Measurements from ENCODE around the gene VWA5B2. TPM values are rescaled to one million over a fixed set of nuclear protein-coding genes. Genes with fewer than 3 reads are reported as not detected.
A peak's percentile ranks its signal among the peaks of the same experiment; 100 is the strongest.

VWA5B2 gene
- total and polyA plus RNA-seq, 2 of the 13 experiments (the other 11 are each of a cell fraction or from before 2014, with no cell fraction given), result 0.03 to 0.04 TPM

GRCh38 chr3:184249412-184250166, 20.2 kb downstream of the VWA5B2 start, which contains the start of gene EEF1AKMT4 (continued):
- TF ChIP-seq NFAT5 (CRISPR knock-in tag; IDR thresholded peaks at IDR 0.05), result peak; percentile 68; the same call in 1 of the 2 replicates
- TF ChIP-seq ZSCAN30 (CRISPR knock-in tag; IDR thresholded peaks at IDR 0.05), result no peak
- TF ChIP-seq IKZF4 (CRISPR knock-in tag; IDR thresholded peaks at IDR 0.05; ENCODE audit: borderline replicate concordance, low read depth, not compliant biosample characterization), result peak; percentile 61
- no peak for TF ChIP-seq POLR2AphosphoS2 (IDR thresholded peaks at IDR 0.05; ENCODE audit: low read depth, low read length)
- TF ChIP-seq ZFP91 (CRISPR knock-in tag; IDR thresholded peaks at IDR 0.05; ENCODE audit: borderline replicate concordance), result 0 out of 2 replicates have a peak, but pooled peaks have one; percentile 42
- TF ChIP-seq PHF20 (CRISPR knock-in tag; IDR thresholded peaks at IDR 0.05), result peak; percentile 40; the same call in 1 of the 2 replicates
- no peak for TF ChIP-seq BCLAF1 (IDR thresholded peaks at IDR 0.05)
- no peak for TF ChIP-seq TAF15 (IDR thresholded peaks at IDR 0.05; ENCODE audit: low read depth, low read length, poor library complexity, severe bottlenecking)
- peak; percentile 17; the same call in 1 of the 2 replicates for TF ChIP-seq BCL6 (CRISPR knock-in tag; IDR thresholded peaks at IDR 0.05)
- TF ChIP-seq CEBPB (IDR thresholded peaks at IDR 0.05; ENCODE audit: borderline replicate concordance, low read depth, low read length), result peak; percentile 98
- TF ChIP-seq NR2F1 (CRISPR knock-in tag; IDR thresholded peaks at IDR 0.05), result no peak
- TF ChIP-seq ZNF775 (CRISPR knock-in tag; IDR thresholded peaks at IDR 0.05; ENCODE audit: borderline replicate concordance), result no peak
- no peak for TF ChIP-seq ZNF841 (CRISPR knock-in tag; IDR thresholded peaks at IDR 0.05; ENCODE audit: borderline replicate concordance)
- 0 out of 2 replicates have a peak, but pooled peaks have one; percentile 55 for TF ChIP-seq STAT6 (CRISPR knock-in tag; IDR thresholded peaks at IDR 0.05; ENCODE audit: borderline replicate concordance)
- no peak for TF ChIP-seq MIXL1 (CRISPR knock-in tag; IDR thresholded peaks at IDR 0.05)

Measured in HepG2 (cell line).